Smooth muscle cell (in vitro differentiated cells): Measurements from ENCODE around the gene WNT3A. TPM values are rescaled to one million over a fixed set of nuclear protein-coding genes. Genes with fewer than 3 reads are reported as not detected.

Experiments
- DNase-seq: peaks from one replicate; lab custom pipeline; 2025; ENCODE audit not compliant: unreplicated experiment; lab: John Stamatoyannopoulos, UW
- H2AFZ ChIP-seq: fragments of 200-600 bp; sonication (generic); 2 replicates; pipeline ENCODE4 v1.6.0; 2016; ENCODE audit warnings: antibody characterized with exemption, low read depth, mild to moderate bottlenecking
- H3F3A ChIP-seq: fragments of 200-600 bp; sonication (generic); 2 replicates; pipeline ENCODE4 v1.6.0; 2017; ENCODE audit warnings: antibody characterized with exemption, low read depth
- H3K27ac ChIP-seq: fragments of 200-600 bp; sonication (generic); 2 replicates; pipeline ENCODE4 v1.5.1; 2016; ENCODE audit warnings: low read depth, mild to moderate bottlenecking
- H3K27me3 ChIP-seq: fragments of 200-600 bp; sonication (generic); 2 replicates; pipeline ENCODE4 v1.6.1; 2016; ENCODE audit warnings: low read depth, mild to moderate bottlenecking
- H3K36me3 ChIP-seq: fragments of 200-600 bp; sonication (generic); 2 replicates; pipeline ENCODE4 v1.5.1; 2016; ENCODE audit warnings: low read depth
- H3K4me1 ChIP-seq: fragments of 200-600 bp; sonication (generic); 2 replicates; pipeline ENCODE4 v1.5.1; 2016; ENCODE audit warnings: low read depth
- H3K4me2 ChIP-seq: fragments of 200-600 bp; sonication (generic); 2 replicates; pipeline ENCODE4 v1.6.0; 2016; ENCODE audit warnings: mild to moderate bottlenecking
- H3K4me3 ChIP-seq: fragments of 200-600 bp; sonication (generic); 2 replicates; pipeline ENCODE4 v1.5.1; 2016; ENCODE audit warnings: mild to moderate bottlenecking
- H3K79me2 ChIP-seq: fragments of 200-600 bp; sonication (generic); 2 replicates; pipeline ENCODE4 v1.6.0; 2016; ENCODE audit warnings: low read depth, mild to moderate bottlenecking
- H3K9ac ChIP-seq: fragments of 200-600 bp; sonication (generic); 2 replicates; pipeline ENCODE4 v1.6.0; 2016; ENCODE audit warnings: low read depth
- H3K9me3 ChIP-seq: fragments of 200-600 bp; sonication (generic); replicated peaks from 2 replicates; pipeline ENCODE4 v1.5.1; 2016; ENCODE audit warnings: low read depth
- H4K20me1 ChIP-seq: fragments of 200-600 bp; sonication (generic); 2 replicates; pipeline ENCODE4 v1.6.0; 2016; ENCODE audit warnings: low read depth
- CTCF ChIP-seq: fragments of 200-600 bp; sonication (generic); IDR thresholded peaks from 2 replicates; pipeline ENCODE4 v1.5.1; 2017; ENCODE audit warnings: borderline replicate concordance, mild to moderate bottlenecking, antibody characterized with exemption; ENCODE audit not compliant: insufficient read depth, poor library complexity, severe bottlenecking
- WGBS: methylation state at CpG from one replicate; pipeline ENCODE4 v1.1.7; 2016; ENCODE audit warnings: low lambda C conversion rate; 5-methylcytosine and 5-hydroxymethylcytosine counted together
- polyA plus RNA-seq: library from polyadenylated mRNA; unstranded; fragments of >200 nt; fragmentation: Nextera tagmentation; extraction: Ambion mirVana; gene quantifications from 2 replicates; pipeline ENCODE4 v1.2.1, GENCODE V29; 2016
- total RNA-seq: library from RNA; depleted of rRNA; stranded (reverse); fragments of >200 nt; gene quantifications from 2 replicates; pipeline ENCODE4 v1.2.3, GENCODE V29; 2014

The WNT3A gene
- total and polyA plus RNA-seq, 2 experiments from 2014 or later = 0.13 TPM; not detected in 1

- H4K20me1 ChIP-seq = no peaks in the 10 kb centered on the region
- WGBS = 57% methylated on average over 14 of the region's 14 CpGs
- no peaks in the 10 kb centered on the region for H3K36me3 ChIP-seq
- no peak overlapping the region for H3K27ac ChIP-seq
- peaks cover 3% of the 10 kb centered on the region for H3K4me1 ChIP-seq
- no peaks in the 10 kb centered on the region for H3K9me3 ChIP-seq
- H3K27me3 ChIP-seq = peaks cover 84% of the 10 kb centered on the region
- no peak for TF ChIP-seq CTCF
- DNase-seq = no peak
- H3K4me3 ChIP-seq = no peak overlapping the region
- no peak overlapping the region for H2AFZ ChIP-seq
- no peaks in the 10 kb centered on the region for H3F3A ChIP-seq
- no peak overlapping the region for H3K9ac ChIP-seq
- no peak overlapping the region for H3K4me2 ChIP-seq
- H3K79me2 ChIP-seq = no peaks in the 10 kb centered on the region
Measured at GRCh38 chr1:228003461-228004330, 3.1 kb upstream of the WNT3A start.

- Histone ChIP-seq H3K4me3 (no peak overlapping the region), H3K9me3 (no peaks in the 10 kb centered on the region), H4K20me1 (no peaks in the 10 kb centered on the region), H3K4me1 (peaks cover 3% of the 10 kb centered on the region), H3K27me3 (peaks cover 91% of the 10 kb centered on the region), H3K4me2 (no peak overlapping the region), H2AFZ (no peak overlapping the region), H3K79me2 (no peaks in the 10 kb centered on the region), H3K9ac (no peak overlapping the region), H3K27ac (no peak overlapping the region), H3F3A (no peaks in the 10 kb centered on the region), H3K36me3 (no peaks in the 10 kb centered on the region)
- peak; percentile 35 for TF ChIP-seq CTCF
- 17% methylated on average over 11 of the region's 12 CpGs for WGBS
- no peak for DNase-seq
Measured at GRCh38 chr1:228004331-228004855, 2.4 kb upstream of the WNT3A start.

GRCh38 chr1:228004856-228005462 is 1.8 kb upstream of the WNT3A start:
- Histone ChIP-seq H3K79me2 (no peaks in the 10 kb centered on the region), H3F3A (no peaks in the 10 kb centered on the region), H3K9ac (no peak overlapping the region), H3K27ac (no peak overlapping the region), H3K36me3 (no peaks in the 10 kb centered on the region), H3K27me3 (peaks cover 94% of the 10 kb centered on the region), H3K9me3 (no peaks in the 10 kb centered on the region), H2AFZ (no peak overlapping the region), H4K20me1 (no peaks in the 10 kb centered on the region), H3K4me3 (no peak overlapping the region), H3K4me1 (peaks cover 3% of the 10 kb centered on the region), H3K4me2 (no peak overlapping the region)
- no peak for DNase-seq
- TF ChIP-seq CTCF = no peak
- WGBS = 11% methylated on average over 14 of the region's 19 CpGs
